Thyroid gland (tissue), 4 donors: ENCODE results near the gene ZNF598.

Source experiments
- POLR2A ChIP-seq, 2 donors: fragments of 450-650 bp; IDR thresholded peaks; one replicate each; pipeline ENCODE4 v1.6.1; 2017; ENCODE audit warnings: antibody characterized with exemption in 2 of 2, mild to moderate bottlenecking in 2 of 2, moderate library complexity in 1 of 2
- TF ChIP-seq, protein P1 (sequence below), 6 experiments: fragments of 200-600 bp in 3 of 6; fragments of 450-650 bp in 3 of 6; sonication (generic) in 3 of 6; IDR thresholded peaks; one replicate each; pipeline ENCODE4 v1.5.1; 2016 to 2019; ENCODE audit warnings: antibody characterized with exemption in 6 of 6, mild to moderate bottlenecking in 2 of 6, inconsistent platforms in 1 of 6, moderate library complexity in 1 of 6

DNA sequence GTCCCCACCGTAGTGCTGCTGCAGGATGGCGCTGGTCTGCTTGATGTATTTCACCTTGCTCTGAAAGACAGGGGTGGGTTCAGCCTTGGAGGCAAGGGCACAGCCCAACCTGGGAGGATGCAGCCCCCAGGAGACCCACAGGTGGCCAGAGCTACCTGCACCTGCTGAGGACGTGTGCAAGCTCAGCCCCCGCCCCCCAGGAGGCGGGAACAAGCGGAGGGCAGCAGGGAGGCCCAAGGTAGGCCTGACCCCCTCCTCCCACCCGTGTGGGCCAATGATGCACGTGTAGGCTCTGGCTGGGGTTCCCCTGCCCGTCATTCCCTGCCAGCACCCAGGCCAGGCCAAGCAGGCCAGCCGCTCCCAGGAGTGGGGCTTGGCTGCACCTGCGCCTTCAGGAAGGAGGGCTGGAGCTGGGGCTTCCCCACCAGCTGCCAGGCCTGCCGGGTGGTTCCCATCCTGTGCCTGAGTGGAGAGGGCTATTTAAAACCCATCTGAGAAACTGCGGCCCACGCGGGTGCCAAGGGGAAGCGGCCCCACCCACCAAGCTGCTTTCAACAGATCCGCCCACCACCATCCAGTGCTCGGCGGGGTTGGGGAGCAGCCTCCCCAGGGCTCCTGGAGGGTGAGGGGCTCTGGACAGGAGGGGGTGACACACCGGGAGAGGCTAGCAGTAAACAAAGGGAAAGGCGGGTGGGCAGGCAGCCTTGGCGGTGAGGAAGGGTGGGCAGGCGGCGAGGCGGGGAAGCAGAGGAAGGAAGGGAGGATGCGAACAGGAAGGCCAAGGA, 34.2 kb upstream of the ZNF598 start:
- TF ChIP-seq, protein P1, sequence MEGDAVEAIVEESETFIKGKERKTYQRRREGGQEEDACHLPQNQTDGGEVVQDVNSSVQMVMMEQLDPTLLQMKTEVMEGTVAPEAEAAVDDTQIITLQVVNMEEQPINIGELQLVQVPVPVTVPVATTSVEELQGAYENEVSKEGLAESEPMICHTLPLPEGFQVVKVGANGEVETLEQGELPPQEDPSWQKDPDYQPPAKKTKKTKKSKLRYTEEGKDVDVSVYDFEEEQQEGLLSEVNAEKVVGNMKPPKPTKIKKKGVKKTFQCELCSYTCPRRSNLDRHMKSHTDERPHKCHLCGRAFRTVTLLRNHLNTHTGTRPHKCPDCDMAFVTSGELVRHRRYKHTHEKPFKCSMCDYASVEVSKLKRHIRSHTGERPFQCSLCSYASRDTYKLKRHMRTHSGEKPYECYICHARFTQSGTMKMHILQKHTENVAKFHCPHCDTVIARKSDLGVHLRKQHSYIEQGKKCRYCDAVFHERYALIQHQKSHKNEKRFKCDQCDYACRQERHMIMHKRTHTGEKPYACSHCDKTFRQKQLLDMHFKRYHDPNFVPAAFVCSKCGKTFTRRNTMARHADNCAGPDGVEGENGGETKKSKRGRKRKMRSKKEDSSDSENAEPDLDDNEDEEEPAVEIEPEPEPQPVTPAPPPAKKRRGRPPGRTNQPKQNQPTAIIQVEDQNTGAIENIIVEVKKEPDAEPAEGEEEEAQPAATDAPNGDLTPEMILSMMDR (IDR thresholded peaks at IDR 0.05): no peak
- TF ChIP-seq POLR2A (IDR thresholded peaks at IDR 0.05): no peak
